ENCODE data around the gene TMTC1. TPM values are rescaled to one million over a fixed set of nuclear protein-coding genes. Genes with fewer than 3 reads are reported as not detected.

Gene TMTC1
- total and polyA plus RNA-seq, 9 of the 15 experiments (the other 6 are each of a cell fraction or from before 2014, with no cell fraction given): under 0.01 to 0.18 (median 0.06) TPM; not detected in 2

DNA sequence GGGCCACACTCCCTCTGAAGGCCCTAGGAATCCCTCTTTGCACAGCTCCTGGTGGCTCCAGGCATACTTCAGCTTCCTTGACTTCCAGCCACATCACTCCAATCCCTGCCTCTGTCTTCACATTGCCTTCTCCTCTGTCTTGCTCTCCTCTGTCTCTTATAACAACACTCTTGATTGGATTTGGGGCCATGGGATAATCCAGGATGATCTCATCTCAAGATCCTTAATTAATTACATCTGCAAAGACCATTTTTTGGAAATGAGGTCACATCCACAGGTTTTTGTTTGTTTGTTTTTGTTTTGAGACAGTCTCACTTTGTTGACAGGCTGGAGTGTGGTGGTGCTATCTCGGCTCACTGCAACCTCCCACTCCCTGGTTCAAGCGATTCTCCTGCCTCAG is 88.7 kb downstream of the TMTC1 start:
- no peak overlapping the region for H3K9ac ChIP-seq (ENCODE audit: insufficient read depth in 1 of 2, low read depth in 2 of 2, low read length in 2 of 2)
- DNase-seq (ENCODE audit: extremely low read depth in 1 of 4, low spot score in 3 of 4) (no peak), ATAC-seq (no peak), FAIRE-seq (no peak)
- no peaks in the 10 kb centered on the region for H3K36me3 ChIP-seq (ENCODE audit: control insufficient read depth, insufficient read depth, low read length)
- no TSS peak for BruUV-seq (replicated peaks)
- intact Hi-C loops (cut with micrococcal nuclease) (no loop called here), in situ Hi-C loops (cut with MboI) (no loop called here)
- no peaks in the 10 kb centered on the region for H3K9me1 ChIP-seq (ENCODE audit: control insufficient read depth, insufficient read depth, low read length)
- H2AFZ ChIP-seq (ENCODE audit: low read depth, low read length): no peak overlapping the region
- no peaks in the 10 kb centered on the region for H3K79me2 ChIP-seq (ENCODE audit: control insufficient read depth, insufficient read depth, low read length)
- no peaks in the 10 kb centered on the region for H3K9me3 ChIP-seq (replicated peaks; ENCODE audit: control insufficient read depth, insufficient read depth, low read depth, low read length)
- no peak for TF ChIP-seq MTA3 (IDR thresholded peaks at IDR 0.05; ENCODE audit: borderline replicate concordance)
- no peak for TF ChIP-seq ARHGAP35 (IDR thresholded peaks at IDR 0.05; ENCODE audit: partially characterized antibody)
- TF ChIP-seq, protein P1, sequence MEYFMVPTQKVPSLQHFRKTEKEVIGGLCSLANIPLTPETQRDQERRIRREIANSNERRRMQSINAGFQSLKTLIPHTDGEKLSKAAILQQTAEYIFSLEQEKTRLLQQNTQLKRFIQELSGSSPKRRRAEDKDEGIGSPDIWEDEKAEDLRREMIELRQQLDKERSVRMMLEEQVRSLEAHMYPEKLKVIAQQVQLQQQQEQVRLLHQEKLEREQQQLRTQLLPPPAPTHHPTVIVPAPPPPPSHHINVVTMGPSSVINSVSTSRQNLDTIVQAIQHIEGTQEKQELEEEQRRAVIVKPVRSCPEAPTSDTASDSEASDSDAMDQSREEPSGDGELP (CRISPR knock-in tag; IDR thresholded peaks at IDR 0.05; ENCODE audit: borderline replicate concordance): no peak
- TF ChIP-seq SRSF7 (optimal IDR thresholded peaks at IDR 0.05; ENCODE audit: low read depth, low read length): no peak
- no peak for TF ChIP-seq PYGO2 (tag; IDR thresholded peaks at IDR 0.05)
- TF ChIP-seq ZKSCAN8 (CRISPR knock-in tag; IDR thresholded peaks at IDR 0.05): no peak
- TF ChIP-seq NFIX (CRISPR knock-in tag; IDR thresholded peaks at IDR 0.05; ENCODE audit: low read depth): no peak
- TF ChIP-seq HNRNPH1 (optimal IDR thresholded peaks at IDR 0.05; ENCODE audit: low read depth, low read length): no peak
- TF ChIP-seq CAMTA2 (CRISPR knock-in tag; conservative IDR thresholded peaks at IDR 0.05): no peak
- no peak for TF ChIP-seq ZNF232 (CRISPR knock-in tag; IDR thresholded peaks at IDR 0.05)
- TF ChIP-seq, protein P2, sequence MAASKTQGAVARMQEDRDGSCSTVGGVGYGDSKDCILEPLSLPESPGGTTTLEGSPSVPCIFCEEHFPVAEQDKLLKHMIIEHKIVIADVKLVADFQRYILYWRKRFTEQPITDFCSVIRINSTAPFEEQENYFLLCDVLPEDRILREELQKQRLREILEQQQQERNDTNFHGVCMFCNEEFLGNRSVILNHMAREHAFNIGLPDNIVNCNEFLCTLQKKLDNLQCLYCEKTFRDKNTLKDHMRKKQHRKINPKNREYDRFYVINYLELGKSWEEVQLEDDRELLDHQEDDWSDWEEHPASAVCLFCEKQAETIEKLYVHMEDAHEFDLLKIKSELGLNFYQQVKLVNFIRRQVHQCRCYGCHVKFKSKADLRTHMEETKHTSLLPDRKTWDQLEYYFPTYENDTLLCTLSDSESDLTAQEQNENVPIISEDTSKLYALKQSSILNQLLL (CRISPR knock-in tag; IDR thresholded peaks at IDR 0.05; ENCODE audit: borderline replicate concordance): no peak
- TF ChIP-seq PPARD (CRISPR knock-in tag; IDR thresholded peaks at IDR 0.05): no peak
- H3K4me3 ChIP-seq: no peak overlapping the region
- no peak overlapping the region for H3K27ac ChIP-seq (ENCODE audit: extremely low read depth, low read depth, low read length)
- no peaks in the 10 kb centered on the region for H3K4me1 ChIP-seq (replicated peaks in 1 of 2; ENCODE audit: control insufficient read depth in 2 of 2, insufficient read depth in 2 of 2, low read length in 2 of 2)
- 0% methylated on average over 2 of the region's 2 CpGs for WGBS (ENCODE audit: insufficient coverage, low coverage, missing lambda C conversion rate)
- ChIA-PET CTCF (ENCODE audit: low intra/inter-chr PET ratio) (no interaction called here), POLR2A (no interaction called here)
- H3K27me3 ChIP-seq (ENCODE audit: control insufficient read depth in 2 of 2, insufficient read depth in 2 of 2, low read length in 2 of 2): no peaks in the 10 kb centered on the region
- no peaks in the 10 kb centered on the region for H4K20me1 ChIP-seq (replicated peaks; ENCODE audit: control insufficient read depth, insufficient read depth, low read length)
- H3K4me2 ChIP-seq (ENCODE audit: insufficient read depth, low read length): no peak overlapping the region

Measured in K562 (cell line).